D721Med (cell line): ENCODE measurements around the gene RNF212B.
"Not testable (repeated sequence)": the region's sequence is repeated elsewhere in the genome, so short reads cannot be mapped to it uniquely, and the experiment has no call there.

Source experiments
- DNase-seq: peaks from one replicate; pipeline ENCODE4 v3.0.0; 2011; ENCODE audit warnings: low spot score; ENCODE audit not compliant: insufficient read length
- FAIRE-seq: peaks from 2 replicates; lab custom pipeline; 2011; peaks lifted over from hg19 to GRCh38; lab: Jason Lieb, UNC
- TF ChIP-seq, protein P1 (sequence below): IDR thresholded peaks from 2 replicates; pipeline ENCODE4 v1.5.1; 2012; ENCODE audit warnings: mild to moderate bottlenecking, control low read depth; ENCODE audit not compliant: insufficient read depth; ENCODE audit errors: missing control alignments

RNF212B gene

GRCh38 chr14:23237772-23238594 is at the start of gene RNF212B:
RNF212B (plus strand) TSS chr14:23237936; CDS start chr14:23240346, 2,410 bp downstream.
- TF ChIP-seq, protein P1, sequence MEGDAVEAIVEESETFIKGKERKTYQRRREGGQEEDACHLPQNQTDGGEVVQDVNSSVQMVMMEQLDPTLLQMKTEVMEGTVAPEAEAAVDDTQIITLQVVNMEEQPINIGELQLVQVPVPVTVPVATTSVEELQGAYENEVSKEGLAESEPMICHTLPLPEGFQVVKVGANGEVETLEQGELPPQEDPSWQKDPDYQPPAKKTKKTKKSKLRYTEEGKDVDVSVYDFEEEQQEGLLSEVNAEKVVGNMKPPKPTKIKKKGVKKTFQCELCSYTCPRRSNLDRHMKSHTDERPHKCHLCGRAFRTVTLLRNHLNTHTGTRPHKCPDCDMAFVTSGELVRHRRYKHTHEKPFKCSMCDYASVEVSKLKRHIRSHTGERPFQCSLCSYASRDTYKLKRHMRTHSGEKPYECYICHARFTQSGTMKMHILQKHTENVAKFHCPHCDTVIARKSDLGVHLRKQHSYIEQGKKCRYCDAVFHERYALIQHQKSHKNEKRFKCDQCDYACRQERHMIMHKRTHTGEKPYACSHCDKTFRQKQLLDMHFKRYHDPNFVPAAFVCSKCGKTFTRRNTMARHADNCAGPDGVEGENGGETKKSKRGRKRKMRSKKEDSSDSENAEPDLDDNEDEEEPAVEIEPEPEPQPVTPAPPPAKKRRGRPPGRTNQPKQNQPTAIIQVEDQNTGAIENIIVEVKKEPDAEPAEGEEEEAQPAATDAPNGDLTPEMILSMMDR = no peak
- no peak for DNase-seq
- FAIRE-seq = no peak

DNA sequence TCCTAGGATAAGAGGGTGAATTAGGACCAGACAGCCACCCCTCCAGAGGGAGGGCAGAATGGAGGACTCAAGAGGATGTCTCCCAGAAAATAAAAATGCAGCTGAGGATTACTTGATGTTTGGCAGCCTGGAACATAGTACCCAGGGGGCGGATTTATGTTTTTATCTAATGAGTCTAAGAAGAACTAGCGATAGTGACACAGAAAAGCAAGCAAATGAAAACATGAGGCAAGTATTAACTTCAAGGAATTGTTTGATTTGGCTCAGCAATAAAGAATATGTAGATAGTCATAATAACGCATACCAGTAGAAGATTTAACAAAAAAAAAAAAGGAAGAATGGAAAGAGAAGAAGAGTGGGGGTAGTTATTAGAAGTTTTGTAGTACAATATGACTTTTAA is 44.3 kb upstream of the RNF212B start:
- no peak for DNase-seq
- TF ChIP-seq, protein P1 = no peak
- no peak for FAIRE-seq

GRCh38 chr14:23195552-23196101 is 42.1 kb upstream of the RNF212B start:
- FAIRE-seq (no peak), DNase-seq (no peak)
- TF ChIP-seq, protein P1 = no peak

DNA sequence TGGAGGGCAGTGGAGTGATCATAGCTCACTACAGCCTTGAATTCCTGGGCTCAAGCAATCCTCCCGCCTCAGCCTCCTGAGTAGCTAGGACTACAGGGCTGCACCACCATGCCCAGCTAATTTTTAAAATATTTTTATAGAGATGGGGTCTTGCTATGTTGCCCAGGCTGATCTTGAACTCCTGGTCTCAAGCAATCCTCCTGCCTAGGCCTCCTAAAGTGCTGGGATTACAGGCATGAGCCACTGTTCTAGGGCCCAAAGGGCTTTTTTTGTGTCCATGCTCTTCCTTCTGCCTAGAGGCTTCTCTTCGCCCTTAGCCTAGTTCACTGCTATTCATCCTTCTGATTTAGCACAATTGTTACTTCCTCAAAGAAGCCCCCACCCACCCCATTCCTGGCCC is 41.2 kb upstream of the RNF212B start:
- FAIRE-seq, DNase-seq: not testable (repeated sequence)

GRCh38 chr14:23199141-23199540 is 38.6 kb upstream of the RNF212B start:
- FAIRE-seq, DNase-seq: not testable (repeated sequence)

GRCh38 chr14:23202001-23202400 is 35.7 kb upstream of the RNF212B start:
- FAIRE-seq (no peak), DNase-seq (no peak)
- TF ChIP-seq, protein P1 = no peak

DNA sequence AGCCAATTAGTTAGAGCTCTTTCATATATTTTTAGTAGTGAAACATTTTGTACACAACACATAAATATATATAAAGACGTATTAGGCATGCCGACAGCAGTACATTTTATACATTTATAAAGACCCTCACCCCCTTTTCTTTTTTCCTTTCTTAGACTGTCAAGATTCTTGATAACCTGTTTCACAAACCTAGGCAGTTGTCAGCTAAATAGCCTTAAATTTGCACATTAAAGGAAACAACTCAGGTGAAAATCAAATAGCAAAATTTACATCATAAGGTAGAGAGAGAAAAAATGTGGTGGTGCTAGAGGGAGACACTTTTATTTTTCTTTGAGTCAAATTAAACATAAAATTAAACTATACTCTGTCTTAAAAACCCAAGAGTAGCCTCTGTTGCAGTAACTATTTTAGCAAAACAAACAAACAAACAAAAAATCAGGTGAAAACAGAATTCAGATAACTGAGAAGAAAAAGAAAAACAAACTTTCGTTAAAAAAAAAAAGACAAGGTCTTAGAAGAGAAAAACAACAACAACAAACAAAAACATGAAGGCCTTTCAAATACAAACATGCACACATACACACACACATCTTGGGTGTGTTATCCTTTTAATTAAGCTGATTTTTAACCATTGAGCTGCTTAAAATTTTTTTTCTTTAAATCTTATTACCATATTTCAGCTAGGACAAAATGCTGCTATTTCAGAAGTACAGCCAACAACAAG is 31.2 kb upstream of the RNF212B start:
- no peak for DNase-seq
- FAIRE-seq = no peak

More for the DNA sequence above, 31.2 kb upstream of the RNF212B start:
- TF ChIP-seq, protein P1 = no peak
